Fibroblast of skin of back (primary cell): Measurements from ENCODE around the gene IL12RB2. TPM values are rescaled to one million over a fixed set of nuclear protein-coding genes. Genes with fewer than 3 reads are reported as not detected.

ENCODE experiments used
- DNase-seq: peaks from one replicate; pipeline ENCODE4 v3.0.0-alpha.2; 2013
- polyA plus RNA-seq, 2 experiments: library from polyadenylated mRNA; unstranded; fragments of 120-200 nt; gene quantifications; one replicate each; pipeline ENCODE4 v1.2.1, GENCODE V29; 2013; ENCODE audit not compliant: insufficient read length in 2 of 2

The IL12RB2 gene
- polyA plus RNA-seq (2013, experiment 1 of 2; ENCODE audit: insufficient read length) = 0.13 TPM
- not detected for polyA plus RNA-seq (2013, experiment 2 of 2; ENCODE audit: insufficient read length)

GRCh38 chr1:67307251-67308060 lies at the start of gene IL12RB2:
IL12RB2 (plus strand) TSS chr1:67307873; CDS start chr1:67320369, 12,496 bp downstream.
- DNase-seq = no peak

- DNase-seq = no peak
These were observed 46.0 kb upstream of the IL12RB2 start for GRCh38 chr1:67261680-67262079.

- no peak for DNase-seq
These were observed 44.9 kb upstream of the IL12RB2 start for GRCh38 chr1:67262735-67263134.

- DNase-seq = no peak
These were observed 43.5 kb upstream of the IL12RB2 start for GRCh38 chr1:67264152-67264551.

GRCh38 chr1:67264899-67265298 lies 42.8 kb upstream of the IL12RB2 start:
- no peak for DNase-seq

- no peak for DNase-seq
These were observed 38.6 kb upstream of the IL12RB2 start for GRCh38 chr1:67269061-67269460.

GRCh38 chr1:67270541-67270940 lies 37.1 kb upstream of the IL12RB2 start:
- DNase-seq = no peak

GRCh38 chr1:67273591-67273990 lies 34.1 kb upstream of the IL12RB2 start:
- DNase-seq = no peak

GRCh38 chr1:67274623-67275325 lies 32.9 kb upstream of the IL12RB2 start:
- DNase-seq = no peak

GRCh38 chr1:67280696-67281095 lies 27.0 kb upstream of the IL12RB2 start:
- DNase-seq = no peak

GRCh38 chr1:67281244-67281643 lies 26.4 kb upstream of the IL12RB2 start:
- DNase-seq = no peak

GRCh38 chr1:67285780-67286488 lies 21.7 kb upstream of the IL12RB2 start:
- peak; percentile 33 for DNase-seq

GRCh38 chr1:67290236-67290635 lies 17.4 kb upstream of the IL12RB2 start:
- DNase-seq = no peak

GRCh38 chr1:67294836-67295617 lies 12.6 kb upstream of the IL12RB2 start:
- no peak for DNase-seq

GRCh38 chr1:67298762-67299161 lies 8.9 kb upstream of the IL12RB2 start:
- no peak for DNase-seq

GRCh38 chr1:67299296-67299695 lies 8.4 kb upstream of the IL12RB2 start:
- no peak for DNase-seq

GRCh38 chr1:67300561-67300960 lies 7.1 kb upstream of the IL12RB2 start:
- DNase-seq = peak; percentile 24

GRCh38 chr1:67304023-67304422 lies 3.6 kb upstream of the IL12RB2 start:
- no peak for DNase-seq

GRCh38 chr1:67306547-67306946 lies 1.1 kb upstream of the IL12RB2 start:
- DNase-seq = no peak

- DNase-seq = no peak
These were observed 463 bp downstream of the IL12RB2 start for GRCh38 chr1:67308136-67308535.

- no peak for DNase-seq
These were observed 4.9 kb downstream of the IL12RB2 start for GRCh38 chr1:67312615-67313014.

GRCh38 chr1:67313934-67314671 lies 6.4 kb downstream of the IL12RB2 start:
- DNase-seq = no peak
